OCI-M2 (cell line): ENCODE measurements around the gene CD38.
"Not testable (repeated sequence)": the region's sequence is repeated elsewhere in the genome, so short reads cannot be mapped to it uniquely, and the experiment has no call there.

Source experiments
- DNase-seq: peaks from one replicate; lab custom pipeline; 2025; ENCODE audit not compliant: unreplicated experiment; lab: John Stamatoyannopoulos, UW

The CD38 gene

DNA sequence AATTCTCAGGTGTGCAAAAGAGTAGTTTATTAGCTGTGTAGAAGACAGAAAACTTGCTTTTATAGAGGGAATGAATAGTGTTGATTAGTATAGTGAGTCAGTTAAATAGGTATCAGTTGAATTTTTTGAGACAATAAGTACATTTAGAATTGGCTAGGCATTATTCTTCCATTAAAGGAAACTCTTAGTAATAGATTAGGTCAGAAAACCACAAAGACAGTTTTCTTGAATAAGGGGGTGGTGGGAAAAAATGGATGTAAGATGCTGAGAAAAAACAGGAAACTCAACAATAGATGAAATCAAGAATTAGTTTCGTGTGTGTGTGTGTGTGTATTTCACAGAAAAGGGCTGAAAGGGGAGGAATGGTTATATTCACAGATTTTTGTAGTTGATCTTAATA is 16.8 kb downstream of the CD38 start:
- no peak for DNase-seq

DNA sequence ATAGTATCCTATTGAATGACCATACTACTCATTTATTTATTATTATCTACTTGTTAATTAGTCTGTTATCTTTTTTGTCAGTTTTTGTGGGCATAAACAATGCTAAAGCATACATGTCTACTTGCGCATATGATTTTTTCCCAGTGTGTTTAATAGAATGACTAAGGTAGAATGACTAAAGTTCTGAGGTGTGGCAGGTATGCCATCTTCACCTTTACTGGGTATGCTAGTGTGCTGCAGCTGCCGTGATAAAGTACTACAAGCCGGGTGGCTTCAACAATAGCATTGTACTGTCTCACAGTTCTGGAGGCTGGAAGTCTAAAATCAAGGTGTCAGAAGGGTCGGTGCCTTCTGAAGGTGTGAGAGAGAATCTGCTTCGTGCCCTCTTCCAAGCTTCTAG is 19.2 kb downstream of the CD38 start:
- DNase-seq: no peak

- DNase-seq: no peak
Measured at GRCh38 chr4:15799141-15799540, 21.0 kb downstream of the CD38 start.

DNA sequence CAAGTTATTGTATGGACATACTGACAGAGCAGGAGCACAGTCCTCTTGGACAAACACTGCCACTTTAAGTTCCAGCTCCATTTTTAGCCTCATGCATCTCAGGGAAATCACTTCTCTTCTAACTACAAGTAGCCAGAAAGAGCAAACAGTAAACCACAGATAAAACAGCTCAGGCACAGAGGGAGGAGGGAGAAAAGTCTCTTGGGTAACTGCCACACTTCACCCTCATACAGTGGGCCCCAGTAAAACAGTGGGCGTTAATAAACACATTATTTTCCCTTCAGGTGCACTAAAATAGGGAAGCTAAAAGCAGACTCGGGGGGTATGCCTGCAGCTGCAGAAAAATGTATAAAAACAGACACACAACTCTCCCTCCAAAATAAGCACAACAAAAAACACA is 21.6 kb downstream of the CD38 start:
- DNase-seq: no peak

DNA sequence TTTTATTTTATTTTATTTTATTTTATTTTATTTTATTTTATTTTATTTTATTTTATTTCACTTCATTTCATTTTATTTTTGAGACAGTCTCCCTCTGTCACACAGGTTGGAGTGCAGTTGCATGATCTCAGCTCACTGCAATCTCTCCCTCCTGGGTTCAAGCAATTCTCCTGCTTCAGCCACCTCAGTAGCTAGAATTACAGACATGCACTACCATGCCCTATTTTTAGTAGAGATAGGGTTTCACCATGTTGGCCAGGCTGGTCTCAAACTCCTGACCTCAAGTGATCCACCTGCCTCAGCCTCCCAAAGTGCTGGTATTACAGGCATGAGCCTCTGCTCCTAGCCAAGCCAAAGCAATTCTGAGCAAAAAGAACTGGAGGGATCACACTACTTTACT is 24.4 kb downstream of the CD38 start:
- not testable (repeated sequence) for DNase-seq

DNA sequence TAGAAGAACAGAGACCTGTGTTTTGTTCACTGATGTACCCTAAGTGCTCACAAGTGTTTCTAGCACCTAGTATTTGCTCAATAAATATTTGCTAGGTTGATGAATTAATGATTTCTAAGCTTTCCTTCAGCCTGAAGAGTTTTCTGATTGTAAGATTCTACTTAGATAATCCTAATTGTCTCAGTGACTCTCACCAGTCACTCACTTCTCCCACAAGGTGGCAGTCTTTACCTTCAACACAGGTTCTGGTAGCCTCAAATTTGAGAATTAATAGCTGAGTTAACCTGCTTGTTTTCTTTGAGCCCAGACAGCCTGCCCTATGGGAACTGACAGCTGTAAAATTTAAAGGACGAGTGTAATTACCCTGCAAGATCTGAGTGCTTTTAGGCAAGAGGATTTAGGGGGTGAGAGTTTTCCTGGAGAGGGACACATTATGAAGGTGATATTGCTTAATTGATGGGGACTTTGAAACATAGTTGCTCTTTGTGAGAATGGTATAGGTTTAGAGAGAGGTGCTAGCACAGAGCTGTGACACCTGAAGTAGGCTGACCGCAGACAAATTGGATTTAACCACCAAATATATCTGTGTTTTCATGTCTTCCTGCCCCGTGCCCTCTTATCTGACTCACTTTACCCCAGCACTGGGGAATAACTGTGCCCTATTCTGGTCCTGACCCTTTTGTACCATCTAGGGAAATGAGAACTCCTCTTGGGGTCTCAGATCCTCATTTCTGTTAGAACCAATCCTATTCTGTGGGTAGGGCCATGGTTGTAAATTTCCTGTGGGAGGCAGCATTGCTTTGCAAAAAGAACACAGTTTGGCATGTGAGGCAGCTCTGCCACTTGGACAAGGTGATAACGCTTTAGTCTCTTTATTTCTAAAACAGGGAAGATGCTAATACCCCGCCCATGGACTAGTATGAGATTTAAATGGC is 27.7 kb downstream of the CD38 start:
- no peak for DNase-seq

DNA sequence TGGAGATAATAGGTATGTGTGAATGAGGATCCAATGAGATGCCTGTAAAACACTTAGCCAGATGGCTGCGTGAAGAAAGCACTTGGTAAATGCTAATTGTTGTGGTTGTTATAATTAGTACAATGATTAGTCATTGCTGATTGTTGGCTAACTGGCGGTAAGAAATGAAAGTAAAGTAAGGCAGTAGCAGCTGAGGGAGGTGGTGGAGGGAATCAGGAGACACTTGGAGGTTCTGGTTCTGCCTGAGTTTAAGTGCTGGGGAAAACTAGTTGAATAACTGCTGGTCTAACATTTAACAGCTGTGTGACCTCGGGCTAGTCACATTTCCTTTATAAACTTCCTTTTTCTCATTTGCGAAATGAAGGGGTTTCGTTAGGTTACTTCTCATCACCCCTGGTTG is 30.9 kb downstream of the CD38 start:
- no peak for DNase-seq

DNA sequence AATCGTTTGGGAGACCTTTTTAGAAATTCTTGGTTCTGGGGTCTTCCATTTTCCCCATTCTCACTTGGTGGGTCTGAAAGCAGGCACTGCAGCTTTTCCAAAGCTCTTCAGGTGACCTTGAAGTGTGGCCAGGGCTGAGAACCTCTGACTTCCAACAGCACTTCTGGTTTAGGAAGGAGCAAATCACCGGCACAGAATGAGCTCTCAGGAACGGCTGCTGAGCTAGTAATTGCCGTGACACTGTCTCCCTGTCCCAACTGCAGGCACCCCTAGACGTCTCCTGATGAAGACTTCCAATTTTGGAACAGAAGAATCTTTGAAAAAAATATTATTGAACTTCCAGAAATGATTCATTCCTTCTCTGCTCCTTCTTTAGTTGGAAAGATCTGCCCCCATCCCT is 31.3 kb downstream of the CD38 start:
- no peak for DNase-seq

- no peak for DNase-seq
Measured at GRCh38 chr4:15811703-15812337, 33.7 kb downstream of the CD38 start.

DNA sequence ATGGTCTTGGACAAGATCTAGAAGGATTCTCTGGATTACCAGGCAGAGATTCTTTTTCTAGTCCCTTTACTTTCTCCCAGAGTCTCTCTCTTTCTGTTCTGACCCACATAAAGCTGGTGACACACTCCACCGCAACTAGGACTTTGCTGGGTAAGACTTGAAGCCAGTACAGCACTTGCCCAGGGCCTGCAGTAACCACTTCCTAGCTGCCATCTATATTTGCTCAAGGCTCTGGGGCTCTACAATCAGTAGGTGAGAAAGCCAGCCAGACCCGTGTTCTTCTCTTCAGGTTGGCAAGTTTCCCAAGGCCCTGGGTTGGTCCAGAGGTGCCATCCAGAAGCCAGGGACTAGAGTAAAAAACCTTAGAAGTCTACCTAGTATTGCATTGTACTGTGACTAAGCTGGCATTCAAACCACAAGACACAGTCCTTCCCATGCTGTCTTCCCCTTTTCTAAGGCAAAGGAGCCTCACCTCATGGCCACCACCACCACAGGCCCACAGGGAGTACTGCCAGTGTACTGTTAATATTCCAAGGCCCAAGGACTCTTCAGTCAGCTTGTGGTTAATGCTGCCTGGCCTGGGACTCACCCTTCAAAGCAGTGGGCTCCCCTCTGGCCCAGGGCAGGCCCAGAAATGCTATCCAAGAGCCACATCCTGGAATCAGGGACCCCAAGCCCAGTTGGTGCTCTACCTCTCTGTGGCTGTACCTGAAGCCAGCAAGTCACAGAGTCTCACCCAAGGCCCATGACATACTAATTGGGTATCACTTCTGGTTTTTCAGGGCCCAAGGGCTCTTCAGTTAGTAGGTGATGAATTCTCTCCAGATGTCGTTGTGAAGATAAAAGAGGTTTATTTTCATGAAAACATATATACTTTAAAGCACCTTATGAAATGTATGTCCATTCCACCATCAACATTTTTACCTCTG is 54.7 kb downstream of the CD38 start:
- no peak for DNase-seq

- DNase-seq: no peak
Measured at GRCh38 chr4:15833801-15834200, 55.7 kb downstream of the CD38 start.

DNA sequence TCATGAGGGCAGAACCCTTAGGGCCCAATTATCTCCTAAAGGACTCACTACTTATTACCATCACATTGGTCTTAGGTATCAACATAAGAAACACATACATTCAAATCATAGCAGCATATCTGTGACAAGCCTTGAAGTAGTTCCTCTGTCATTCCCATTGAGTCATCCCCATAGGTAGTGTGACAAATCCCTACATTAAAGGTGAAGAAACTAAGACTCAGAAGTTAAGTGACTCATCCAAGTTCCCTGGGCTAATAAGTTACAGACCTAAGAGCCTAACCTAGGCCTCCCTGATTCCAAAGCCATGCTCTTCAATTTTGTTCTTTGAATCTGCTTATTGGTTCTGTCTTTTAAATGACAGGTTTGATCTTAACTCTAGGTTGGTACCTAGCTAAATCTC is 58.2 kb downstream of the CD38 start:
- DNase-seq: no peak

GRCh38 chr4:15837591-15837990 is 59.5 kb downstream of the CD38 start:
- no peak for DNase-seq

DNA sequence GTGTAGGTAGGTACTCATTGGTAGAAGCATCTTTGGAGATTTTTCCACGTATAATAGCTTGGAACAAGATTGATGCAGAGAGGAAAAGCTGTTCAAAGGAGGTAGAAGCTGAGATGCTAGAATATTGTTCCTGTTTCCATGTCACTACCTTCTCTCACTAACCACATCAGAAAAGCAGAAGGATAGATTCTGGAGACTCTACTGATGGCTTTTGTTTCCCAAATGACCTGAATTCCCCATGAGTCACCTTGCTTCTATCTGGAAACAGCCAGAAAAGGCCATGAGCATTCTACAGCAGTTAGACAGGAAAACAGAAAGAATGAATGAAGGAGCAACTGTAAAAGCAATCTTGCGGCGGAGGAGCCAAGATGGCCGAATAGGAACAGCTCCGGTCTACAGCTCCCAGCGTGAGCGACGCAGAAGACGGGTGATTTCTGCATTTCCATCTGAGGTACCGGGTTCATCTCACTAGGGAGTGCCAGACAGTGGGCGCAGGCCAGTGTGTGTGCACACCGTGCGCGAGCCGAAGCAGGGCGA is 63.1 kb downstream of the CD38 start:
- DNase-seq: not testable (repeated sequence)

DNA sequence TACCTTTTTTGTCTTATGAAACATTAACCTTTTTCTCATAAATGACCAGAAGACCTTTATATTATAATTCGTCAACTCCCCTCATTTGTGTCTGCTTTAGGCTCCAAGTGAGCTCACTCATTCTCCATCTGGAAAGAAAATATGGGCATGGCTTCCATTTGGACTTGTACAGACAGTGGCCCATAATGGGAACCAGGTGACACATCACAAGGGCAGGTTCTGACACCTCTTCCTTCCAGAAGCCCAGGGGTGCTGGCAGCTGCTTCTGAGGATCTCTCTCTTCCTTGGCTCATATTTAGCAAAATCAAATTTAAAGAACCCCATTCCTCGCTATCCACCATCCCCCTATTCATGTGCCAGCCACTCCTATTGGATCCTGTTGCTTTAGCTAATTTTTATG is 69.6 kb downstream of the CD38 start:
- no peak for DNase-seq

DNA sequence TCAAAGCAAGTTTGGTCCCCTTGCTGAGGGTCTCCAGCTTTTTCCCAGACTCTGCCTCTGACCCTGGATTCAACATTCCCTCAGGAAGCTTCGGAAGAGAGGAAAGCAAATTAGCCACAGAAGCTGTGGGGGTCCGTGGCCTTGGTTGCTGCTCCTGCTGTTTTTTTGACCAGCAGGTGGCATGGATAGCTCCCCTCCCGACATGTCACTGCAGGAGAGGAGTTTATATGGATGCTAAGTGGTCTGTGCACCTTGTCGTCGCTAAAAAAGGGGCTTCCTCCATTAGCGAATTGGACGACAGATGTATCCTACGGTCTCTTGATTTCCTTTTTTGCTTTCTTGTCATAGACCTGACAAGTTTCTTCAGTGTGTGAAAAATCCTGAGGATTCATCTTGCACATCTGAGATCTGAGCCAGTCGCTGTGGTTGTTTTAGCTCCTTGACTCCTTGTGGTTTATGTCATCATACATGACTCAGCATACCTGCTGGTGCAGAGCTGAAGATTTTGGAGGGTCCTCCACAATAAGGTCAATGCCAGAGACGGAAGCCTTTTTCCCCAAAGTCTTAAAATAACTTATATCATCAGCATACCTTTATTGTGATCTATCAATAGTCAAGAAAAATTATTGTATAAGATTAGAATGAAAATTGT is 70.2 kb downstream of the CD38 start:
- DNase-seq: no peak

DNA sequence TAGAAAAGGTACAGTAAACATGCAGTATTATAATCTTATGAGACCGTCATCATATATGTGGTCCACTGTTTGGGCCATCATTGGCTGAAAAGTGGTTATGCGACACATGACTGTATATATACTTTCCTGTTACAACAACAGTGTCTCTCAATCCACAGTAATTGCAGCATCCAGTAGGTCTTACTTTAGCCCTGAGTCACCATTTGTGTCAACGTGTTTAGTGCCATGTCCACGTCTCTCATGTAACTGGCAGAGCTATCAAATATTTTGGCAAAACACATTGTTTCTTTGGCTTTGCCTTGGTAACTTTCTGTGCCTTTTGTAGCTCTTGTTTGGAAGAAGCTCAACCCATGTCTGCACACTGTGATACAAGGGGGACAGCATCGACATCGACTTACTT is 73.8 kb downstream of the CD38 start:
- no peak for DNase-seq

DNA sequence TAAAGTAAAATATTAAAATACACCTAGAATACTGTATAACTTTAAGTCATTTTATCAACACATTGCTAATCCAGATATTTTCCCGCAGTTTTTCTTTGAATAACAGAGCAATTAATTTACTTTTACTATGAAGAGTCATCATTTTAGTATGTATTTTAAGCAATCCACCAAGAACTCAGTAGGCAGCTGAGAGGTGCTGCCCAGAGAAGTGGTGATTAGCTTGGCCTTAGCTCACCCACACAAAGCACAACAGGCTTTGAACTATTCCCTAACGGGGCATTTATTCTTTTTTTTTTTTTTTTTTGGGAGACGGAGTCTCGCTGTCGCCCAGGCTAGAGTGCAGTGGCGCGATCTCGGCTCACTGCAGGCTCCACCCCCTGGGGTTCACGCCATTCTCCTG is 74.4 kb downstream of the CD38 start:
- no peak for DNase-seq

DNA sequence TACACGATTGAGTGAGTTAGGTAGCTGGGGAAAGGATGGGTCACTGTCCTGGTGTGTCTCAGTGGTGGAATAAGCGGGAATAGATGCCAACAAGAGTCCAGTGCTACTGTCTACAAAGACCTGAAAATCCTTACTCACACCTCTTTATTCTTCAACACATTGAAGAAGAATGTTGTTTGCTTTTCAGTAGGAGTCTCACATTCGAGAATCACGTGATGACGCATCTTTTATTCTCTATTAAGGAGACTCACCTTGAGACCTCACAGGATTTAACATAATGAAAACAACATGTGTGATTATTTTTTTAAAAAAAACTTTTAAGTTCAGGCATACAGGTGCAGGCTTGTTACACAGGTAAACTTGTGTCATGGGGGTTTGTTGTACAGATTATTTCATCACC is 75.2 kb downstream of the CD38 start:
- no peak for DNase-seq

- DNase-seq: no peak
Measured at GRCh38 chr4:15855804-15856475, 77.8 kb downstream of the CD38 start.
